ENCODE measurements around the gene GRIA2. TPM values are rescaled to one million over a fixed set of nuclear protein-coding genes. Genes with fewer than 3 reads are reported as not detected.

GRIA2 gene
- total RNA-seq, 1 donor from 2014 or later, result 0.07 TPM

DNA sequence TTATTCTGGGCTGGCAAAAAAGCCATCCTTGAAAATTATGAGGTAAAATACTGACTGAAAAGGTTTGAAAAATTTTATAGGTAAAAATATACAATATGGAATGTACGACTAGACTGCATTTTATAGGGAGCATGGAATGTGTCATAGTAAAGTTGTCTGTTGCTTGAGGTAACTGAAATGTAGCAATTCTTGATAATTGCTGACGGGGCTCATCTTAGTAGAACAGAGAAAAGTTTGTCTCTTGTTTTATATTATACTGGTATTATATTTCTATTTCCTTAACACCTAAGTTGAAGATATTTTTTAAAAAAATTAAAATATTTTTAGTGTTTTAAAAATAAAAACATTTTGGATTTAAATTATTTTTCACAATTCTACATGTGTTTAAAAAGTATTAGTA lies 11.0 kb downstream of the GRIA2 start:
- H3K4me1 ChIP-seq, result no peaks in the 10 kb centered on the region
- no peak overlapping the region for H2AFZ ChIP-seq (replicated peaks)
- H3K9ac ChIP-seq, result no peak overlapping the region
- H3K27me3 ChIP-seq, result peaks cover 3% of the 10 kb centered on the region
- H3K27ac ChIP-seq, result no peak overlapping the region
- H3K4me3 Mint-ChIP-seq, result no peak overlapping the region
- H4K20me1 ChIP-seq (ENCODE audit: low read depth), result no peaks in the 10 kb centered on the region
- H3K36me3 ChIP-seq, result no peaks in the 10 kb centered on the region
- DNase-seq (ENCODE audit: low spot score), result no peak
- H3K27ac Mint-ChIP-seq, result no peak overlapping the region
- no peaks in the 10 kb centered on the region for H3K4me1 Mint-ChIP-seq
- TF ChIP-seq EZH2 (IDR thresholded peaks at IDR 0.05) (no peak), EZH2phosphoT487 (IDR thresholded peaks at IDR 0.05) (no peak)
- TF ChIP-seq, protein P1, sequence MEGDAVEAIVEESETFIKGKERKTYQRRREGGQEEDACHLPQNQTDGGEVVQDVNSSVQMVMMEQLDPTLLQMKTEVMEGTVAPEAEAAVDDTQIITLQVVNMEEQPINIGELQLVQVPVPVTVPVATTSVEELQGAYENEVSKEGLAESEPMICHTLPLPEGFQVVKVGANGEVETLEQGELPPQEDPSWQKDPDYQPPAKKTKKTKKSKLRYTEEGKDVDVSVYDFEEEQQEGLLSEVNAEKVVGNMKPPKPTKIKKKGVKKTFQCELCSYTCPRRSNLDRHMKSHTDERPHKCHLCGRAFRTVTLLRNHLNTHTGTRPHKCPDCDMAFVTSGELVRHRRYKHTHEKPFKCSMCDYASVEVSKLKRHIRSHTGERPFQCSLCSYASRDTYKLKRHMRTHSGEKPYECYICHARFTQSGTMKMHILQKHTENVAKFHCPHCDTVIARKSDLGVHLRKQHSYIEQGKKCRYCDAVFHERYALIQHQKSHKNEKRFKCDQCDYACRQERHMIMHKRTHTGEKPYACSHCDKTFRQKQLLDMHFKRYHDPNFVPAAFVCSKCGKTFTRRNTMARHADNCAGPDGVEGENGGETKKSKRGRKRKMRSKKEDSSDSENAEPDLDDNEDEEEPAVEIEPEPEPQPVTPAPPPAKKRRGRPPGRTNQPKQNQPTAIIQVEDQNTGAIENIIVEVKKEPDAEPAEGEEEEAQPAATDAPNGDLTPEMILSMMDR (IDR thresholded peaks at IDR 0.05), result no peak
- peaks cover 2% of the 10 kb centered on the region for H3K27me3 Mint-ChIP-seq (ENCODE audit: insufficient read depth, low read depth)
- no peaks in the 10 kb centered on the region for H3K79me2 ChIP-seq (ENCODE audit: low read depth)
- no peaks in the 10 kb centered on the region for H3K36me3 Mint-ChIP-seq
- no peaks in the 10 kb centered on the region for H3K9me3 ChIP-seq (ENCODE audit: low read depth)
- no peaks in the 10 kb centered on the region for H3K9me3 Mint-ChIP-seq
- H3F3A ChIP-seq (ENCODE audit: low read depth), result no peaks in the 10 kb centered on the region
- no peak overlapping the region for H3K4me3 ChIP-seq
- no peak overlapping the region for H3K4me2 ChIP-seq

DNA sequence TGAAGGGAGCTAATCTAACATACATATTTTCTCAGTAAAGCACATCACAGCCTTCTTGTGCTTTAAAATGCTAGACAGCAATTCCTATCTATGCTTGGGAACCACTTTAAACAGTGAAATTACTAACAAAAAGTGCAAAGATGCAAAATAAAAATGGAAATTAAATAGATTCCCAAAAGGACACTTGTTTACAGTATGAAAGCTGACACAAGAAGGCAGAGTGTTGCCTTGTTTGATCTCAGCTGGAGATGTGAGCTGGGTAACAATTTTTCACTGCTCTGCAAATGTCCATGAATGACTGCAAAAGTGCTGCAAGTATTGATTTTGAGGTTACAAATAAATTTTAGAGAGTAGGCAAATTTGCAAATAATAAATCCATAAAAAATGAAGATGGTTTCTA lies 22.3 kb downstream of the GRIA2 start:
- Histone ChIP-seq H3K27me3 (peaks cover 8% of the 10 kb centered on the region), H3K4me2 (no peak overlapping the region), H3F3A (ENCODE audit: low read depth) (no peaks in the 10 kb centered on the region), H3K9ac (no peak overlapping the region), H3K4me3 (no peak overlapping the region), H3K4me1 (peaks cover 12% of the 10 kb centered on the region), H4K20me1 (ENCODE audit: low read depth) (no peaks in the 10 kb centered on the region), H3K36me3 (no peaks in the 10 kb centered on the region), H2AFZ (replicated peaks) (no peak overlapping the region), H3K27ac (no peak overlapping the region), H3K9me3 (ENCODE audit: low read depth) (no peaks in the 10 kb centered on the region), H3K79me2 (ENCODE audit: low read depth) (no peaks in the 10 kb centered on the region)
- Mint-ChIP-seq H3K27ac (no peak overlapping the region), H3K4me3 (no peak overlapping the region), H3K9me3 (no peaks in the 10 kb centered on the region), H3K4me1 (peaks cover 16% of the 10 kb centered on the region), H3K36me3 (no peaks in the 10 kb centered on the region), H3K27me3 (ENCODE audit: insufficient read depth, low read depth) (peaks cover 4% of the 10 kb centered on the region)
- TF ChIP-seq EZH2 (IDR thresholded peaks at IDR 0.05) (no peak), EZH2phosphoT487 (IDR thresholded peaks at IDR 0.05) (no peak)
- TF ChIP-seq, protein P1 (IDR thresholded peaks at IDR 0.05), result no peak
- DNase-seq (ENCODE audit: low spot score), result no peak

DNA sequence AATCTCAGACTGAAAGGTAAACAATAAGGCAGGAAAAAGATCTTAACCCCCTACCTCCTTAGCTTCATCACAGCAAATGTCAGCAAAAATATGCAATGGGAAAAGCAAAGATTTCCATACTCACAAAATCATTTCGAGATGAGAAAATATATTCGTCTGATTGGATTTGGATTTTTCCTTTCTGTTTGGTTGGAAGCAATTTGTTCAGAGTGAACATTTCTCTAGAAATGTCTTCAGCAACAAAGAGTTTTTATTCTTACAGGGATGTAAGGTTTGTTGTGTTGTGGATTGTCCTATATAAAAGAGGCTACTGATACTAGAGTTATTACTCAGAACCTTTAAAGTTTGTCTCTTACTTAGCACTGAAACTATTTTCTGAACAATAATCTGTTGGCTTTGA lies 23.8 kb downstream of the GRIA2 start:
- Mint-ChIP-seq H3K9me3 (no peaks in the 10 kb centered on the region), H3K27ac (no peak overlapping the region), H3K27me3 (ENCODE audit: insufficient read depth, low read depth) (peaks cover 4% of the 10 kb centered on the region), H3K4me3 (no peak overlapping the region), H3K4me1 (peaks cover 16% of the 10 kb centered on the region), H3K36me3 (no peaks in the 10 kb centered on the region)
- Histone ChIP-seq H3K4me1 (peaks cover 12% of the 10 kb centered on the region), H3K9me3 (ENCODE audit: low read depth) (no peaks in the 10 kb centered on the region), H3K79me2 (ENCODE audit: low read depth) (no peaks in the 10 kb centered on the region), H3K9ac (no peak overlapping the region), H2AFZ (replicated peaks) (no peak overlapping the region), H3K4me3 (no peak overlapping the region), H3K27me3 (peaks cover 8% of the 10 kb centered on the region), H3K4me2 (peak overlapping the region; percentile 46), H3F3A (ENCODE audit: low read depth) (no peaks in the 10 kb centered on the region), H3K36me3 (no peaks in the 10 kb centered on the region), H4K20me1 (ENCODE audit: low read depth) (no peaks in the 10 kb centered on the region), H3K27ac (no peak overlapping the region)
- no peak for DNase-seq (ENCODE audit: low spot score)
- TF ChIP-seq, protein P1 (IDR thresholded peaks at IDR 0.05), result no peak
- TF ChIP-seq EZH2 (IDR thresholded peaks at IDR 0.05) (no peak), EZH2phosphoT487 (IDR thresholded peaks at IDR 0.05) (no peak)
